NCI-H1092 treated with DMSO at 0.1 percent for 48 hours (cell line): ENCODE data around the gene DCDC1.
A peak's percentile ranks its signal among the peaks of the same experiment; 100 is the strongest.
"Not testable (repeated sequence)": the region's sequence is repeated elsewhere in the genome, so short reads cannot be mapped to it uniquely, and the experiment has no call there.

Experiments used
- DNase-seq: peaks from one replicate; lab custom pipeline; 2025; lab: John Stamatoyannopoulos, UW

DCDC1 gene

DNA sequence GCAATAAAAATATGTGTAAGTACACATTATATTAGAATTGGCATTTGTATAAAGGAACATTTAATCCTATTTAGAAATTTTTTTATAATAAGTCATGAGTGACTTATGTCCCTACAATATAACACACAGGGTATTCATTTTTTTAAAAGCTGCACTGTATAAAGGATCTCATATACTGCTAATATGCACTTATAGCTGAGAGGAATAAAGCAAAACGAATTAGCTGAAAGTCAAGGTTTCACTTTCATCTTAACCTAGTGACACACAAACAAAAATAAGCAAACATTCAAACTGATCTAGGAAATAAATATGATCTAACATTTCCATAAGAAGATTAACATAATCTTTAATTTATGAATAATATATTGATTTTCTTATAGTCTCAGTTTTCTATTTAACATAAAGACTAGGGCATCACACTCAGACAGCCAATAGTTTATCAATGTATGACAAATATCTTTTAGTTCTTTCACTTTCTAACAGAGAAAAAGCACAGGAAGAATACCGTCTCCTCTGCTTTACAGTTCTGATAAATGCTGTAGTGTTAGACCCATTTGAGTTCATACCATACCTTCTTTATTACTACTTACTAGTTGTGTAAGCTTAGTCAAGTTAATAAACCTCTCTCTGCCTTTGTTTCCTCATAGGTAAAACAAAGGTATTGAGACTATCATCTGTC lies 42.9 kb downstream of the DCDC1 start:
- no peak for DNase-seq

DNA sequence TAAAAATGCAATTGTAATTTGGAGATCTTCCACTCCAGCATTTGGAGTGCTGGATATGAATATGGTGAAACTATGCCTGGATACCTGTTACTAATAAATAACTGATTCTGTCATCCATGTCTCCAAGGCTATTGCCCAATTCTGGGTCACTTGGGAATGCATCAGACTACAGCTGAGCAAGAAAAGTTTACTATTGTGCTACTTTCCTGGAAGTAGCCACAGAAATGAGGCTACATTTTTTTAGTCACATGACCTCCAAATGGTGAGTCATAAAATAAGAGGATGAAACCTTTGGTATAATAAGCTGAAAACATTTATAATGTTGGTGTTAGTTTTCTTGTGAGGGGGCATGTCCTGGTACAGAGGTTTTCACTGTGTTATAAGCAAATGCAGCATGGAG lies 44.4 kb downstream of the DCDC1 start:
- DNase-seq = no peak

DNA sequence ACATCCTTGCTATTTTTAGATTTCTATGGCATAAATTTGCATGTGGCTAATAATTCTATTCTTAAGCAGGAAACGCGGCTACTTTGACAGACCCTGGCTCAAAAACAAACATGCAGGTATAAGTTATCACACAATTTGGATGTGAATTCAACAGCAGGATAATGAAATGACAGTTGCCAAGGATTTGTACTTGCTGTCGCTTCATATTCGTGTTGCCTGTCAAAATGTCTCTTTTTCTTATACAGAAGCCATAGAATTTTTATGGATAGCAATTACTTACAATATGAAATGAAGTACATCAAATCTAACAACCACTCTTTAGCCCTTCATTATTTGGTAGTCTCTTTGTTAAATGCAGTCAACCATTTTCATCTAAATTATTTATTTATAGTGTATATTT lies 46.4 kb downstream of the DCDC1 start:
- DNase-seq = no peak

DNA sequence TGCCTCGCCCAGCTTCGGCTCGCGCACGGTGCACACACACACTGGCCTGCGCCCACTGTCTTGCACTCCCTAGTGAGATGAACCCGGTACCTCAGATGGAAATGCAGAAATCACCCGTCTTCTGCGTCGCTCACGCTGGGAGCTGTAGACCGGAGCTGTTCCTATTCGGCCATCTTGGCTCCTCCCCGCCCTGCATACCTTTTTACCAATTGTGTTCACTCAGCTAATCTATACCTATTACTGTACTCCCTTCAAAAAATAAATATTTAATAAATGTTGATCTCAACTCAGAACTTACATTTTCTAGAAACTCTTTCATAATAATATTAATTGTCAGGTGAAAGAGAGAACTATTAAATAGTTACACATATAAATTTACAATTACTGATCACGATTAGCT lies 48.0 kb downstream of the DCDC1 start:
- DNase-seq = not testable (repeated sequence)

DNA sequence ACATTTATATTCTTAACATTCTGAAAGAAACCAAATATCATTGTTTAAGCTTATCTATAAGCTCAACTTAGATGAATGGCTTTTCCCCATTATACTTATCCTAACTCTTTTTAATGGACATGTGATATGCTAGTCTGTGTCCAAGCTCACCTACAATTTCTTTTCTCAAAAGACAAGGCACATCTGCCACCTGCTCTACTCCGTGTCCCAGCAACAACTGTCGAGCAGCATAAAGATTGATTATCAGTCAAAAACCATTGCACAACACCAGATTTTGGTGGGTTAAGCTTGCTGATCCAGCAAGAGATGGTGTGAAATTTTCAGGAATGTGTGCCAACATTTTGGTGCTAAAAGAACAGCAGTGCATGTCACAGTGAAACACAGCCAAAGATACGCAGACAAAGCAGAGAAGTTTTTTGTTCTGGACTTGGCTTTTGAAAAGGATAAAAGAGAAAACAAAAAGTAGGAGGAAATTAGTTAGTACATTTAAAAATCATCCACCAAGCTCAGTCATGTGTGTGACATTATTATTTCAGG lies 65.8 kb downstream of the DCDC1 start:
- DNase-seq = no peak

DNA sequence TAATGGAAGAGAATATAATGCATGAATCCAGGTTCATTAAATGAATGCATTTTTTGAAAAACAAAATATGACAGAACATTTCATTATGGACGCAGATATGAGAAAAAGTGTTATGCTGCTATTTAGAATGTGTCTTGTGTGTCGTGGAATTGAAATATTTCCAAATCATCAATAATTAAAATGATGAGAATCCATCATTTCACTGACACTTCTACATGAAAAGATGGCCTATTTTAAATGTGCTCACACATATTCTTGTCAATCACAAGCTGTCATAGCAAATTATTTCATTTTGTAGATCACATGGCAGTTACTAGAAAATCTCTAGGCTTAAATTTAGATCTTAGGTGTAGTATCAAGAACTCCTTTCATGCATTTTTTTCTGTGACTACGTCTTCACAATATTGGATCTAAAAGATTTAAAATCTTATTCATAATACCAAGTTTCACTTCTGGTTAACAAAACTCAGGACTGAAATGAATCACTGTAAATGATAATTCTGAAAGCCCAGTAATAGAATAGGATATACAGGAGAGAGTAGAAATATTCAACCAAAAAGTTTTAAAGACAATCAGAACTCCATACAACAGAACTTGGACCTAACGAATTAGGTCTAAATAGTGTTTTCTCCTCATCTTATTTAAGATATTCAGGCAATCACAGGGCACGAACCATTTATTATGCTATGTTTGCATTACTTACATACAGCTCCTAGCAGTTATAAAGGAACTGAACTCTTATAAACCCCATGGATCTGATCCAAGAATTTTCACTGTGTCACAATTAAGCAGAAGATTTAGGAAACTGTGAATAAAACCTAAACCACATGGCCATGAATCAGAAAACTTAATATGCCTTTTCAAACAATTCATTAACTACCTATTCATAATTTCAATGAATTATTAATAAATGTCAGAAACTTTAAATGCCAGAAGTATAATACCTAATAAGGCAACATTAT lies 67.7 kb downstream of the DCDC1 start:
- no peak for DNase-seq

DNA sequence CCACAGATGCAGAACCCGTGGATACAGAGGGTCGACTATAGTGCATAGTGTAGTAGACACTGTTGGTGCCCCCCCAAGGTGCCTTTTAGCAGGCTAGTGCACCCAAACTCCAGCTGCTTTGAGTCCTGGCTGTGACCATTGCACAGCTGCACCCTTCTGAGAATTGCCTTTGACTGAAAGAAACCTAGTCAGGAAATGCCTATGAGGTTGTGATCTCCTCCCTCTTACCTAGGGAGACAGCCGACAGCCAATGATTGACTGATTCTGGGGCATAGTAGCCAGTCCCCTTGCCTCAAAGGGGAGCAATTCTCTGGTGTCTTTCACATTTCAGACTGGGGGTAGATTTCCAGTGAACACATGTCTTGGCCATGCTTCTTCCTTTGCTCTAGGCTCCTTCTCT lies 74.2 kb downstream of the DCDC1 start:
- DNase-seq = no peak

DNA sequence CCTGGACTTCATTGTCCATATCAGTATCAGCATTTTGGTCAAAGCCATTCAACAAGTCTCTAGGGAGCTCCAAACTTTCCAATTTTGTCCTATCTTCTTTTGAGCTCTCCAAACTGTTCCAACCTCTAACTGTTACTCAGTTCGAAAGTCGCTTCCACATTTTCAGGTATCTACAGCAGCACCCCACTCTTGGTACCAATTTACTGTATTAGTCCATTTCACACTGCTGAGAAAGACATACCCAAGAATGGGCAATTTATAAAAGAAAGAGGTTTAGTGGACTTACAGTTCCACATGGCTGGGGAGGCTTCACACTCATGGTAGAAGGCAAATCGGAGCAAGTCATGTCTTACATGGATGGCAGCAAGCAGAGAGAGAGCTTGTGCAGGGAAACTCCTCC lies 96.0 kb downstream of the DCDC1 start:
- DNase-seq = not testable (repeated sequence)

DNA sequence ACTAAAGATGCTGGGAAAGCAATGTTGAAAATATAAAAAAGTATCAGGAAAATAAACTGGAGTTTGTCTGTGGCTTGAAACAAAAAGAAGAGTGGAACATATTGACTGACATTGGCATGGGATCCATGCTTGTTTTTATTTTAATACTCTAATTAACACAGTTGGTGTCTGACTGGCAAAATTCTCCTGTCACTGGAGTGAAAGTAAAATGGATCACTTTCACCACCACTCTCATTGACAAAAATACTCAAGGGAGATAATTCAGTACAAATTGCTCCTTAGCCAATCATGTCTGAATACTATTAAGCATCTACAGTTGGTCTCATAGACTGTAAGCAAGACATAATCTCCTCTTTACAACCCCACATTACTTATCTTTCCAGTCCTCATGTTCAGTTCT lies 101.8 kb downstream of the DCDC1 start:
- DNase-seq = no peak

DNA sequence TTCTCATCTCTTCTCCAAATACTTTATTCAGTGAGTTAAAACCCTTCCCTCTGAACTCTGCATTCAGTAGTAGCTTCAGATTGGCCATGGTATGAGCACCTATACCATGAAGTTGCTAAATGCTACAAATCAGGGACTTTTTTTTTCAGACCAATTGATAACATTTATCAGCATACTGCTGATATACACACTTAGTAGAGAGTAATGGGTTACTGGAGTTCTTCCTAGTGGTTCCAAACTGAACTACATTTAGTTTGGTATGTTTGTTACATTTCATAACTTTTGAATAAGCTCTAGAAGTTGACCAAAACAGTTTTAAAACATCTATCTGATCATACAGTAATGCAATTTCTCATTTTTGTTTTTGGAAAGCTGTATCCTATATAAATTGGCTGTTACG lies 104.7 kb downstream of the DCDC1 start:
- no peak for DNase-seq

DNA sequence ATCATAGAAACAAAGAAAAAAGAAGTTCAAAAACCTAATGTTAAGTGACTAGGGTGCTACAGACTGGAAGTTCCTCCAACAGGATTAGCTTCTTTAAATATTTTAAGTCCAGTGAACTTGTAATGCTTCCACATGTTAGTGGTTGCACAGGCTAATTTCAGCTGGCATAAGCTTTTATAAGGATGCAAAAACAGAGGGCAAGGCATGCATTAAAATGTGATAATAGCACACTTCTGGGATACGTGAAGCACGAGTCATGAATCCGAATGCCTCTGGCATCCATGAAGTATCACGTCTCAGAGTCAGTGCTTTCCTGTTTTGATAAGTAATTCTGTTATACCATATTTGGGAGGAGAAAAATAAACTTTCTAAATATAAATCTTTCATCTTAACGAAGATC lies 106.8 kb downstream of the DCDC1 start:
- DNase-seq = no peak

DNA sequence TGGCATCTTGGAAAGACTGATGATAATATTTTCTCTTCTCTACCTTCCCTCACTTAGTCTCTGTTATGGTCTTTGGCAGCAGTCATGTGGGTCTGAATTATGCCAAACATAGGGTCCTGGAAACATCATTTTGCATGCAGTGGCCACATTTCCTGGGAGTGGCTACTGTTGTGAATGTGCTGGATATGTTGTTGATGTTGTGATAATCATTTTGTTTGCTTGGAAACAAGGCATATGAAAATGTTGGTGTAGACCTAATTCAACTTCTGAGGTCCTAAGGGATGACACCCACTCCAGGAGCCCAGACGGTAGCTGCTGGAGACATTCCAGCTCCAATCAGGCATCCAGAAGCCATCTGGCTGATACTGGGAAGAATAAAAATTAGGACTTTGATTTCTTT lies 109.7 kb downstream of the DCDC1 start:
- no peak for DNase-seq

DNA sequence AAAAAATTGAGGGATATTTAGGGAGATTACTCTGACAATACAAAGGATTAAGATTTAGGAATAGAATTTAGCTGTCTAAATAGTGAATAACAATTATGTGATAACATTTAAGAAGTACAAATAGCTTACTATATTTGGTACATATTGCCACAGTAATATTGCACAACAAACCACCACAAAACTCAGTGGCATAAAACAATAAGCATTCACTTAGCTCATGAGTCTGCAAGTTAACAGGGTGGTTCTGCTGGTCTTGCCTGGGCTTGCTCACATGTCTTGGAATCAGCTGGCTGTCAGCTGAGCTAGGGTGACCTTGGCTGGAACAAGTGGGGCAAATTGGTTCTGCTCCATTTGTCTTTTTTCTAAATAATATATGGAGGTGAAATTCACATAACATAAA lies 115.1 kb downstream of the DCDC1 start:
- no peak for DNase-seq

DNA sequence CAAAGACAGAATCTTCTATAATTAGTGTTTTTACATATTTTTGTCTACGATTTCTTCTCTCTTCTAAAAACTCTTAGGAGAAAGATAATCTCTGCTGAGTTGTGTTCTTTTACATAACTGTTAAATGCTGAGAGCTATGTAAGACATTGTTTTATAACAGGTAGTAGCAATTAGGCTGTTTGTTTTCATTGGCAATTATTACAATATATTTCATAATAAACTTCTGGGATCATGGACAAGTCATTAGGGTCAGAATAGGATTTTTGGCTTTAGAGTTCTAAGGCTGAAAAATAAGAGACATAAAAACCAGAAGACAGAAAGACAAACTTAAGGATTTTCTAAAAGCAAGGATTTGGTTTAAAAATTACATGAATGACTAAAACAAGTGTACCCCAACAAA lies 120.8 kb downstream of the DCDC1 start:
- DNase-seq = no peak

DNA sequence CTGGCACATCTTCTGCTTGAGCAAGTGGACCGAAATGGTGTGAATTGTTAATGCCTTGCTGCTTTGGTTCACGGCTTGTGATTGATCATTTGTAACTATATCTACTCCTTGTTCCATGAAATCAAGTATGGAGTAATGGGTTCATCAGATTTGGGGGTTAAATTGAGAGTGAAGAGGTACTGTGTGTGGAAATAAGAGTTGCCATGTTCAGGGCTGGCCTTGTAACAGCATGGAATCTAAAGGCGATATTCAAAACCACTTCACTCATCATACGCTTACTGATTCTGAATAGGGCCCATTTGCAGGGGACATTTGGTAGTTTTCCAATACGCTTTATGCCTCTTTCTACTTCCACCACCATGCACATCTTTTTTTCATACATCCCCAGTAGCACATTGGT lies 122.2 kb downstream of the DCDC1 start:
- DNase-seq = no peak

DNA sequence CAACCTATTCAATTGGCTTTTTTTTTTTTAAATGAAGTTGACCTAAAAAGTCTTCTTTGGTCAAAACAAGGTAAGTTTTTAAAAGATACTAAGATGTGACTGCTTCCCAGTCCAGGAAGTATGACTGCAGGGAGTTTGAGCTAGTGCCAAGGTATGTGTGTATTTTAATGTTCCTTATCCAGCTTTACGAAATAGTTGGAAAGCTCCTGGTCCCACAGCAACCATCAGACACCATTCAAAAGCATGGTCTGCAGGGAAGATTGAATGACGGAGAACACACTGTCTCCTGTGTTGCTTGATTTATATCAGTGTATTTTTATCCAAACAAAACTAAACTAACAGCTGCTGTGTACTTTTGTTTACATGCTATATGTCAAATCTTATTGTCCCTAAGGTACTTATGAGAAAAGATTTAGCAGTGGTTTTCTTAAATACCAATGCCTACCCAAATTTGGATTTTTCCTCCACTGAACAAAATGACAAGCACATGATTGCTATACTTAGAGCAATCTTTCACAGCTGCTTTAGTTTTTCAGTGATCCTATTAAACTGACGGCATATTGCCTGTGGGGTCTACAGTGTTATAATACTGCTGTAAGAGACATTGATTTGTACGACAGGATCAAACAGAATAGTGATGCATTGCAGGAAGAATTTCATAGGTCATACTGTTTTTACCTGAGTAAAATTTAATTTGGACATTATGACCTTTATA lies 122.9 kb downstream of the DCDC1 start:
- no peak for DNase-seq

DNA sequence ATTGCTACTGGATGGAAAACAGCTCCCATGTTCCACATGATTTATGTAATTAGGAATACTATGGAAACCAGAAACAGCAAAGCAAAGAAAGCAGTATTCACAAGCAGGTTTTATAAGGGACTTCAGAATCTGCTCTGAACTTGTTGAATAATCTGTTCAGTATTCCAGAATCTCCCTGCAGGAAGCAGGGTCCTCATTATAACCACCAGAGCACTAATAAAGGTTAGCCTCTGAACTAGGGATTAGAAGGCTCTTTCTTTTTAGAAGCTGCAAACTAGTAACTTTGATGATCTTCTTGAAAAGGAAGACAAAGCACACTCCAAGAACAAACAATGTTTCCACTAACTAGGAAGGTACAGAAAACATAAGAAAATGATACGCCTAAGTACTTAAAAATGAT lies 125.8 kb downstream of the DCDC1 start:
- DNase-seq = no peak

DNA sequence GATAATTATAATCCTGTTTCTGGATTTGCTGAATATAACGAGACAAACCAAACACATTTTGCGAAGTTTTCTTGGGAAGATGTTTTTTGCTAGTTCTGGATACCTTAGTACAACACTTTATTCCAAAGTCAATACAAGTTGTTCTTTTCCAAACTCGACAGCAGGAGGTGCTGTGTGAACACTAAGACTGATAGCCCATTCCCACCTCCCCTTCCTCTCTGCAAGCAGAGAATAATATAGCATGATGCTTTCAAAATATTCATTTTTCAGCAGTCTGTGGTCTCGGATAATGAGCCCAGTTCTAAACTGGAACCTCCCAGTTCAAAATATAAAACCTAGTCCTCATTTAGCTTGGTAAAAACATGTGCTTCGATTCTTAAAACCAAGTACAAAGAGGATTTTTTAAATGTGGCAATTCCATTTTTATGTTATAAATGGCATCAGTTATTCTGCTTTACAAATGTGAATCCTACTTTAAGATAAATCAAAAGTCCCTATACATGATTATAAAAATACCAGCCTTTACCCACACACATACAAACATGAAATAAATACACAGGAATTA lies 129.1 kb downstream of the DCDC1 start:
- peak; percentile 58 for DNase-seq

DNA sequence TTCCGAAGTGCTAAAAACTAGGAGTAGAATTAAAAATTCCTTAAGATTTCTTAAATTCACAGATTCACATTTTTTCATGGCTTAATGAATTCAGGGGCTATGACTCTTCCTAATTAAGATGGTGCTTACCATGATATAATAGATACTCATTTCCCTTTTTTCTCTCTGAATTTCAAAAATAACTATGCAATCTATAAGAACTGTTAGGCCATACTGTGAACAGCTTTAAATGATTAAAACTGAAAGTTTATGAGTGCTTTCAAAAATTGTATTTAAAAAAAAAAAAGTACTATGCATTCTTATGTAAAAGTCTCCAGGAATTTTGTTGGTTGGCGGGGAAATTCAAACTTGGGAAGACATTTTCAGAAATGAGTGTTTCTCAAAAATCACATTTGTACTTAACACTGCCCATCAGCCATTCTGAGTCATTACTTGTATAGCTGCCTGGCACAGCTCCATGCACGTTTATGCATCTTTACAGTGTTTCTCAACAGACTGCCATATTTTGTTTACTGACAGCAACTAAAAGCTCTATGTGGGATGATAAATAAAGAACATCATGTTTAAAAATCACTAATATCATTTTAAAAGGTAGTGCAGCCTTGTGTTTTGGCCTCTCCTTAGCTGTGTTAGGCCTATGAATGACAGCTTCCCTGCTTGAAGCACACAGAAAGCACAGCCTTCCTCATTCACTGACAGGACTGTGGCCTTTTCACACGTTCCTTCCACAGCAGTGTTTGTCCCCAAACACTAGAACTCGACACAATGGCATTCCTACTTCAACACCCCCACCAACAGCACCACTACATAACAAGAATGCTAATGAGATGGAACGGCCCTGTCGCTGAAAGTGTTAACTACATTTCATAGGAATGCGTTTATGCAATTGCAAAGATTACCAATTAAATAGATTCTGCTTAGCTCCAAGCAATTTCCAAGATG lies 131.4 kb downstream of the DCDC1 start:
- no peak for DNase-seq

DNA sequence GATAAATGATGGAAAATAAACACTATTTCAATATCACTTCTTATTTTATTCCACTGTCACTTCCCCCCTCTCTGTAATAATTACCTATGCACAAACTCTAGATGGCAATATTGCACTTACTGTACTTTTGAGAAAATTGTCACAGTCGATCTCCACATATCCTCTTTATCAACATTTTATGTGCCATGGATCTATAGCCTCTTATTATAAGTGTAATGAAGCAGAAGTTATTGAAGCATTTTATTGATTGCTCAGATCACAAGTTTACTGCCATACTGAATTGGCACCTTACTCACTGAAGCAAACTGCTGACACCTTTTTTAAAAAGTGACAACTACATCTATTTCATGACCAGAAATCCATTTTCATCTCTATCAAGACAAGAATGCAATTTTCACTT lies 133.4 kb downstream of the DCDC1 start:
- peak; percentile 18 for DNase-seq

DNA sequence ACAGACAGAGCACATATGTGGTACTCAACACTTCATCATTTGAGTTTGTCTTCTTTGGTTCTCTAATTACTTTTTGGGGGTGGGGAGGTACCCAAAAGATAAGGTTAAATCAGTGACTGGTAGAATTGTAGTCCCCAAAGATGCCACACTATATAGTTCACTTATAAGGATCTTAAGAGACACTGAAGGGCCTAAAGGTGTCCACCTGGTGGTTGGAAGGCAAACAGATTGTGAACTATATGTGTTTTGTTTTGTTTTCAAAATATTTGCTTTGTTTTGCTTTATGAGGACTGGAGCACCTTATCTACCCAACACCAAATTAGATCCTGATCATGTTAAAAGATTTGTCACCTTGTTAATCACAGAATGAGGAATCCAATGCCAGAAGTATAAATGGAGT lies 136.1 kb downstream of the DCDC1 start:
- no peak for DNase-seq
